ENCODE results near the gene DDO.

Gene DDO

DNA sequence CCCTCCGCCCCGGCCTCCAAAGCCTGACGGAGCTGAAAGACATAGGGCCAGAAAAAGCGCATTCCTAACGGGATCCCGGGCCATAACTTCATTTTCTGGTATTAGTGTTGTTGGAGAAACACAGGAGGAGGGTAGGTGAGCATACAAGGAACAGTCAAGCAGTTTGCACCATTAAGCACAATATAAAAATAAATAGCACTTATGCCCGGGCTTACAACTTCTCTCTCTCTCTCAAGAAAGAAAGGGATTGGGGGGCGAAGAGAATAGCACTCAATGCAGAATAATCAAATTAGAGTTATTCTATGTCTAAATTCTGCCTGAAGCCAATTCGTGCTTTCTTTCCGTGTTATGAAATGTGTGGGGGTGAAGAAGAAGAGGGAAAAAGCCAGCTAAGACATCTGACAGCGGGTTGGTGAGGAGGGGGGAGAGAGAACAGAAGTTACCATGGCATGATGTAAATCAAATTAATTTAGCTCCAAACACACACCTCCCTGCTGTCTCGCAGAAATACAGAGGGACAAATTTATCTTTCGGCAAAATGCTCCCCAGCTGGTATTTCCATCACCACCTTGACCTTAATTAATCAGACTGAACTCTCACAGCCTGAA, 56.7 kb downstream of the DDO start:
- peak overlapping the region; percentile 37 for H3K4me3 ChIP-seq (replicated peaks; ENCODE audit: low read depth, low read length)
- TF ChIP-seq, protein P1, sequence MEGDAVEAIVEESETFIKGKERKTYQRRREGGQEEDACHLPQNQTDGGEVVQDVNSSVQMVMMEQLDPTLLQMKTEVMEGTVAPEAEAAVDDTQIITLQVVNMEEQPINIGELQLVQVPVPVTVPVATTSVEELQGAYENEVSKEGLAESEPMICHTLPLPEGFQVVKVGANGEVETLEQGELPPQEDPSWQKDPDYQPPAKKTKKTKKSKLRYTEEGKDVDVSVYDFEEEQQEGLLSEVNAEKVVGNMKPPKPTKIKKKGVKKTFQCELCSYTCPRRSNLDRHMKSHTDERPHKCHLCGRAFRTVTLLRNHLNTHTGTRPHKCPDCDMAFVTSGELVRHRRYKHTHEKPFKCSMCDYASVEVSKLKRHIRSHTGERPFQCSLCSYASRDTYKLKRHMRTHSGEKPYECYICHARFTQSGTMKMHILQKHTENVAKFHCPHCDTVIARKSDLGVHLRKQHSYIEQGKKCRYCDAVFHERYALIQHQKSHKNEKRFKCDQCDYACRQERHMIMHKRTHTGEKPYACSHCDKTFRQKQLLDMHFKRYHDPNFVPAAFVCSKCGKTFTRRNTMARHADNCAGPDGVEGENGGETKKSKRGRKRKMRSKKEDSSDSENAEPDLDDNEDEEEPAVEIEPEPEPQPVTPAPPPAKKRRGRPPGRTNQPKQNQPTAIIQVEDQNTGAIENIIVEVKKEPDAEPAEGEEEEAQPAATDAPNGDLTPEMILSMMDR (IDR thresholded peaks at IDR 0.05; ENCODE audit: low read depth, low read length, missing control alignments), result no peak
- no peak for DNase-seq (ENCODE audit: extremely low read depth, low read depth)

DNA sequence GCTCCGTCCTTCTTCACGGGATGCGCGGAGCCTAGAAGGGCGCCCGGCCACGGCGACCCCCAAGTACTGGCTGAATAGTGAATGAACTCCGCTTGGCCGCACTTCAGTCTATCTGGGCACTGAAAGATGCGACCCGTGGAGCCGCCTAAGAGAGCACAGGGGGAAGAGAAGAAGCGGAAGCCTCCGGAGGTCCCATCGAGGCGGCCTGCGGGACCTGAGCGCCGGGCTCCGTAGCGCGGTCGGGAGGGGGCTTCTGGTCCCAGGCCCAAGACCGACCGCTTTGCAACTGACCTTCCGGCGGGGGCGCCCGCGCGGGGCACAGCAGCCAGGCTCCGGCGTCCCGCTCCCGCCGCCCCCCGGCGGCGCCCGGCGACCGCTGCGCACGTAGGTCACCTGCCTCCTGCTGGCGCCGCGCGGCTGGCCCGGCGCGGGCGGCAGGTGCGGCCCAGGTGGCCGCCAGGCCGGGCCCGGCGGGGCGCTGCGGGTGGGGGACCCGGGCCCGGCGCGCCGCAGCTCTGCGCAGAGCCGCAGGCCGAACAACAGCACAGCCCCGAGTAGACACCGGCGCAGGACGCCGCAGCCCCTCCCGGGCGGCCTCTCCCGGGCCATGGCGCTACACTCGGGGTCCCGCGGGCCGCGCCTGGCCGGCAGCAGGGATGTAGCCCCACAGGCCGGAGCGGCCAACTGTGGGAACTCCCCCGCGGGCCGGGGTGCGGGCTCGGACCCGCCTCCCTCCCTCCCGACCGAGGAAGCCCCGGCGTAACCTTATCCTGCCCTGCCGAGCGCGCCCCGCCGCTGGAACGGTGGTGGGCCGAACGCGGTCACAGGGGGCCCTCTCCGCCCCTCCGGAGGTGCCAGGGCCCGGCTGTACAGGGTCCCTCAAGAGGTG, 57.5 kb downstream of the DDO start, which contains the start of gene METTL24:
TSS of gene METTL24 (minus strand) at position 686 of the 889 bp plus-strand sequence. CDS start at position 609, 77 bp downstream.
- DNase-seq (ENCODE audit: extremely low read depth, low read depth), result no peak
- peak within 1 kb of the TSS; percentile 37 for H3K4me3 ChIP-seq (replicated peaks; ENCODE audit: low read depth, low read length)
- TF ChIP-seq, protein P1 (IDR thresholded peaks at IDR 0.05; ENCODE audit: low read depth, low read length, missing control alignments), result no peak

DNA sequence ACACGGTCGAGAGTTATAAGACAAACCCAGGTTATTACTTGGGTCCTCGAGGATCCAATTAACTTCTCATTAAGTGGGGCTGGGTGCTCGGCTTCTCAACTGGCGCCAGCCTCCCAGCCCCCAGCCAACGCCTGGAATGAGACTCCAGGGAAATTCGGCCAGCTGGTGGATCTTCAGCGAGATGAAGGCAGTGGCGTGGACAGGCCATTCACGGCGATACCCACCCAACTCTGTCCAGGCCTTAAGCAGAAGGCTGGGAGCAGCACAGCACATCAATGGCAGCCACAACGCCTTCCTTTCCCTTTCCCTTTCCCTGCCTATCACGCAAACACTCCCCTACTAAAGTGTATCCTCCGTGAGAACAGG, 58.1 kb downstream of the DDO start:
- H3K4me3 ChIP-seq (replicated peaks; ENCODE audit: low read depth, low read length), result peak overlapping the region; percentile 33
- no peak for DNase-seq (ENCODE audit: extremely low read depth, low read depth)
- TF ChIP-seq, protein P1 (IDR thresholded peaks at IDR 0.05; ENCODE audit: low read depth, low read length, missing control alignments), result no peak

DNA sequence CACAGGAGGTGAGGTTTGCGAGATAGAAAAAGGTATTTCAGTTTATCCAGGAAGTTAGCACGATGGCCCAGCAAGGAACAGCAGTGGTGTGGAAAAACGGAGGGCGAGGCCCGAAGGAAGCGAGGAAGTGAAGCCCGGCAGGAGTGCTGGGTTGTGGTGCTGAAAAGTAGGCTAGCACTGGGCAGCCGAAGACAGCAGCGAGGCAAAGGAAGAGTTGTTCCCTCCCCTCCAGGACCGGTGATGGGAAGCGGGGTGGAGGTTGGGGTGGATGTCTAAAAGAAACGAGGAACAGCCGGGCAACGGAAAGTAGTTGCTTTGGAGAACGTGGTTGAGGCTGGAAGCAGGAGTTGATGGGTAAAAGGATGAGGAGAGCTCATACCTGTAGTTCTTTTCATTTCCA, 58.6 kb downstream of the DDO start:
- no peak overlapping the region for H3K4me3 ChIP-seq (replicated peaks; ENCODE audit: low read depth, low read length)
- TF ChIP-seq, protein P1 (IDR thresholded peaks at IDR 0.05; ENCODE audit: low read depth, low read length, missing control alignments), result no peak
- no peak for DNase-seq (ENCODE audit: extremely low read depth, low read depth)

DNA sequence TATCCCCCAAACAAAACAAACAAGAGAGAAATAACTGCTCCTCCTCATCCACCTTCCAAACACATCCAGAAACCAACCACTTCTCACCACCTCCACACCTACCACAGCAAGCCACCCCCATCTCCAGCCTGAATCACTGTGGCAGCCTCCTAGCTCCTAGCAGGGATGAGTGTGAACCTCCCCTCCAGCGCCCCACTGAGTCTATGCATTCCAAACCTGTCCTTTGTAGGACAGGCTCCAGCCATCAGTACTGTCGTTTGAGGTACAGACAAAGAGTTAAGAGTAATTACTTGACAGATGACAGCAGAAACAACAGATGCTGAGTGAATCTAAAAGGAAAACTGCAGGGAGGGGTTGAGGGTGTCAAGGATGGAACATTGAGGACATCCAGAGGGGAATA, 59.6 kb downstream of the DDO start:
- no peak for DNase-seq (ENCODE audit: extremely low read depth, low read depth)
- TF ChIP-seq, protein P1 (IDR thresholded peaks at IDR 0.05; ENCODE audit: low read depth, low read length, missing control alignments), result no peak
- H3K4me3 ChIP-seq (replicated peaks; ENCODE audit: low read depth, low read length), result no peak overlapping the region

DNA sequence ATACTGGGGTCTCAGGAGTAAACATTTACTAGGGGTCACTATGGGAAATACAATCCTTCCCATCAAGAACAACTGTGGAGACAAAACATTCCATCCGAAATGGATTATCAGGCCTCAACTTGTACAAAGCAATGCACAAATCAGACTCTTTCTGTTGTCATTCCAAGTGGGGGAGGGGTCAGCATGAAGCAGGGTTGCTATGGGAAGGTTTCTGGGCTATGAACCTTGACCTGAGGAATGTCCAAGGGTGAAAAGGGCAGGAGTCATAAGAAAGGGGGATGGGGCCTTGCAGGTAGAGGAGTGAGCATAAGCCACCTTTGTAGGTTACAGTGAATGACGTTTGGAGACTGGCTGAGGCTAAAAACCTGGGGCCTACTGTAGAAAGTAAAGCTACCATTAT, 60.4 kb downstream of the DDO start:
- TF ChIP-seq, protein P1 (IDR thresholded peaks at IDR 0.05; ENCODE audit: low read depth, low read length, missing control alignments), result no peak
- no peak for DNase-seq (ENCODE audit: extremely low read depth, low read depth)
- H3K4me3 ChIP-seq (replicated peaks; ENCODE audit: low read depth, low read length), result no peak overlapping the region
